ENCODE measurements around the gene ACTRT1.

ACTRT1 gene

GRCh38 chrX:128052303-128052702 is at the start of gene ACTRT1:
Gene ACTRT1 (minus strand): TSS chrX:128052403. CDS start chrX:128052206, 197 bp downstream.
- no peak for DNase-seq (ENCODE audit: low spot score)

DNA sequence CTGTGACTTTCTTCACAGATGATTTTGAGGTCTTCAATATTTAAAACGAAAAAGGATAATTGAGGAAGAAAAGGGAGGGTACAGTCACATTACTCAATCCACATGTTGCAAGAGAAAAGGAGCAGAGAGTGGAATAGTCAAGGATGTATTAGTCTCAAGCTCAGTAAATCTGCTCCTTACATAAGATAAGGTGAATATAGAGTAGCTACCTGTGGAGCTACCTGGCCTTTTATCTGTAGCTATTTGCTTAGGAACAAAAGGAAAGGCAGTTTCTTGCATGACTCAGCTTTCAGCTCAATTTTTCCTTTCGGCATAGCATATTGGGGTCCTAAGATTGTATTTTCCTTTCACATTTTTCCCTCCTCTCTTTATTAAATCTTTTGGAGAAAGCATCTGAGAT is 26.3 kb upstream of the ACTRT1 start:
- DNase-seq (ENCODE audit: low spot score), result no peak

GRCh38 chrX:128057421-128057820 is 5.2 kb upstream of the ACTRT1 start:
- DNase-seq (ENCODE audit: low spot score), result no peak

GRCh38 chrX:128051526-128051925 is 677 bp downstream of the ACTRT1 start:
- no peak for DNase-seq (ENCODE audit: low spot score)

DNA sequence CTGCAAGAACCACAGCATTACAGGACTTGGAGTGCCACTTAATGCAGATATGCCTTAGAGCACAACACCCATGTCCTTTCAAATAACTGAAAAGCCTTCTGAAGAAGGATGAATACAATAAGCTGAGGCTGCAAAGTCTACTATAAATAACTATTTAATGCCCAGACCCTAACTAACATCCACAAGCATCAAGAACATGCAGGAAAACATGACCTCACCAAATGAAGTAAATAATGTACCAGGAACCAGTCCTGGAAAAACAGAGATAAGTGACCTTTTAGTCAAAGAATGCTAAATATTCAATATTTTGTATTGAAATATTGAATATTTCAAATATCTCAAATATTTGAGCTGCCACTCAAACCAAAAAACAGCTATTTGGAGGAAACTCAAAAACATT is 16.9 kb downstream of the ACTRT1 start:
- DNase-seq (ENCODE audit: low spot score), result no peak

DNA sequence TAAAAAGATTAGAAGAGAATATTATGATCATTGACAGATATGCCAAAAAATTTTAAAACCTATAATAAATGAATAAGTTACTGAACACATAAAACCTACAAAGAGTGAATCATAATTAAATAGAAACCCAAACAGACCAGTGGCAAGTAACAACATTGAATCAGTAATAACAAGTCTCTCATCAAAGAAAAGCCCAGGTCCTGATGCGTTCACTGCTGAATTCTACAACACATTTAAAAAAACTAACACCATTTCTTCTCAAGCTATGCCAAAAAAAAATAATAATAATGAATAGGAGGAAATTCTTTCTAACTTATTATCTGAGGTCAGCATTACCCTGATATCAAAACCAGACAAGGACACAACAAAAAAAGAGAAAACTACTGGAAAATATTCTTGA is 30.6 kb downstream of the ACTRT1 start:
- DNase-seq (ENCODE audit: low spot score), result no peak

DNA sequence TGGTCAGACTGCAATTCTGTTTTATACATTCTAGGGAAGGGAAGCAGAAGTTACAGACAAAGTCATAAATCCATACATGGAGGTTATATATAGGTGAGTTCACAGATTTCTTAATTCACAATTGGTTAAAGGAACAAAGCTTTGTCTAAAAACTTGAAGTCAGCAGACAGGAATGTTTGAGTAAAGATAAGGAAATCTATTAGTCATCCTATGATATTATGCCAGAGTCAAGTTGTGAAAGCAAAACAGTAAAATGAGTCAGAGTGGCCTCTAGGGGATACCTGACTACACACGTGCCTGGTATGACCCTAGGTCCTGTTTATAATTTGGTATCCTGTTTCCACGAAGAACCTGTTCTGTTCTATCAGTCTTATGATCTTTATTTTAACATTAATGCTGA is 31.5 kb downstream of the ACTRT1 start:
- no peak for DNase-seq (ENCODE audit: low spot score)

DNA sequence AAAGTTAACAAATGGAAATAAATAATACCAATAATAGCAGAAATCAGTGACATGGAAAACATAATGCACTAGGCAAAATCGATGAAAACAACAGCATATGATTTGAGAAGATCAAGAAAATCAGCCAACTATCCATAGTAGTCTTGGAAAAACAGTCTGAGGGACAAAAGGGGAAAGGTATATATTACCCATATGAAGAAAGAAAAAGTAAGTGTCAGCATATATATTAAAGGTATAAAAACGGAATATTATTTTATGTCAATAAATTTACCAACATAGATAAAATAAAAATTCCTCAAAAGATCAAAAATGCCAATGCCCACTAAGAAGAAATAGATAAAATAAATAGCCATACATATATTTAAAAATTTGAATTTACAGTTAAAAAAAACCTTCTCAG is 33.0 kb downstream of the ACTRT1 start:
- DNase-seq (ENCODE audit: low spot score), result no peak

GRCh38 chrX:128012015-128012414 is 40.2 kb downstream of the ACTRT1 start:
- DNase-seq (ENCODE audit: low spot score), result no peak

- no peak for DNase-seq (ENCODE audit: low spot score)
These were observed 44.3 kb downstream of the ACTRT1 start for GRCh38 chrX:128007882-128008281.

Data from pons (tissue), 1 donor.